ENCODE measurements around the gene PLXND1.
"Not testable (repeated sequence)": the region's sequence is repeated elsewhere in the genome, so short reads cannot be mapped to it uniquely, and the experiment has no call there.

Gene PLXND1

DNA sequence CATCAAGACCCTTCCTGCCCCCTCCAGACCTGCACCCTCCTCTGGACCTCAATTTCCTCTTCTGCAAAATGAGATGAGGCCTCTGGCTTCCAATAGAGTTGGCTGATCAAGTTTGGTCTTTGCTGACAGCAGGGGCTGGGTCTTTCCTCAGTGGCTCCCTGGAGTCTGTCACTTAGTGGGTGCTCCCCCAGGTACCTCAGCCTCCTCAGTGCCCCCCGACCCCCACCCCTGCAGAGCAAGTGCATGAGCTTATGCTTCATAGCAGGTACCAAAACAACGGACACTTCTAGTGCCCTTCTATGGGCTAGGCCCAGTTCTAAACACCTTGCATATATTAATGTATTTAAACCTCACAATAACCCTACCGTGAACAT is 6.9 kb upstream of the PLXND1 start:
- no peak for DNase-seq

DNA sequence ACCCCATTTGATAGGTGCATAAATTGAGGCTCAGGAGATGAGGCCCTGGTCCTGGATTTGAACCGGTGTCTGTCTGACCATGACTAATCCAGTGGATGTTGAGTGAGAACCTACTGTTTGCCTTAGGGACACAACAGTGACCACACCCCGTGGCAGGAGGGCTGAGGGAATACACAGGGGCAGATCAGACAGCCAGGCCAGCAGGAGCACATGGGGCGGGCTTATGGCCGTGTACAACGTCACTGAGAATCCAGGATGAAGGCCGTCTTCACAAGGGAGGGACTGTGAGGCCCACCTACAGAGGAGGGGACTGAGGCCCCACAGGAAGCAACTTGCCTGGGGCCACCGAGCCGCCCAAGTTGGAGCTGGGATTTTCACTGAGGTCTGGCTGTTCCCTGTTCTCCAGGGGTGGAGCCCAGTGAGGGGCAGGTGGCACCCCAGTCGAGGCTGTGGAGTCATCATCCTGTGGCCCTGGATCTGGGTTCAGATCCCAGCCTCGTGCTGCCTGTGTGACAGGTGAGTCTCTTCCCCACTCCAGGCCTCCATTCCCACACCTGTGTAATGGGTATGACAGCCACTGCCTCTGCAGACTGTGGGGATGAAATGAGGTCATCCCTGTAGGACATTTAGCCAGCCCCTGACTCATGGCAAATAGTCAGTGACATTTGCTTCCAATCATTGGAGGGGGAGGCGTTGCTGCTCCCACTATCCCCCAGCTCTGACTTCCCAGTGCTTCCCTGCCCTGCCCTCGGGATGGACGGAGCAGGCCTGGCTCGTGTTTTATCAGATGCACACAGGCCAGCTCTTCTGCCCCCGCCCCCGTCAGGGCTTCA is 6.3 kb upstream of the PLXND1 start:
- DNase-seq = no peak

DNA sequence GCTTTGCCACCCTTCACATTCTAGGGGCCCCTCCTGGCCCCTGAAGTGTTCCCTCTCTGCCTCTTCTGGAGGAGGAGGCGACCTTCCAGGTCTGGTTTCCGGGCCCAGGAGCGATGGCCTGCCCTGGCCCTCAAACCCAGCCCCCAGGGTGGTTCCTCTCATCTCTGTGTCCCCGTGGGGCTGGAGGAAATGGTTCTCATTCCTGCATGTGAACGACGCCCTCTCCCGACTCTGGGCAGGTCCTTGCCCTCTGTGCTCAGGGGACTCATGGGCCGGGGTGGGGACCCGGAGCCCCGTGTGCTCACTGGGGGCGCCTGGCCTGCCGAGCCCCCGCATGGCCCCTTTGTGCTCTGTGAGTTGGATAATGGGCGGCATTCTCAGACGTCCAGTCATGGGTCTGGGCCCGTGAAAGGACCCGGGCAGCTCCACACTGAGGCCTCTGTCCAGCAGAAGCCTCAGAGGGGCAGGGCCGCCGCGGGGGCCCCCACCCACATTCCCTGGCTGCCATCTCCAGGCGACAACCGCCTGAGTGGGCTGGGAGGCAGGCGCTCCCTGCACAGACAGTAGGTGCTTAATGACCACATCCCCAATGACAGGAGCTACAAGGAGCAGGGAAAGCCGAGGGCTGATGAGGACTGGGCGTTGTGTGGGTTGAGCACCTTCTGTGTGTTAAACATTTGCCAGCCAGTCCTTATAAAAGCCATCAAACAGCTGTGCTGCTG is 5.5 kb upstream of the PLXND1 start:
- no peak for DNase-seq

DNA sequence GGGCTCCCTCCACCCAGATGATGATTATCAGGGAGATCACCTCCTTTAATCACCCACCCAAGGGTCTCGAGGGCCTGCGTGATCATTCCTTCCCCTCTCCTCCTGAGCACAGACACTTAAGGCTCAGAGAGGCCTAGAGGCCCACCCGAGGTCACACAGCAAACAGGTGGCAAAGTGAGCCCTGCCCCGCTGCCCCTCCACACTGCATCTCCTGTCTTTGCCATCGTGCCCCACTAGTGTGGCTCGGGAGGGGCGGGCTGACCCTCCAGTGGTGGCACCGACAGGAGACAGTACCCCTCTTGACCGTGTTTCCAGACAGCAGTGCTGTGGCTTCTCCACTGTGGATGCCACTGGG is 4.9 kb upstream of the PLXND1 start:
- no peak for DNase-seq

DNA sequence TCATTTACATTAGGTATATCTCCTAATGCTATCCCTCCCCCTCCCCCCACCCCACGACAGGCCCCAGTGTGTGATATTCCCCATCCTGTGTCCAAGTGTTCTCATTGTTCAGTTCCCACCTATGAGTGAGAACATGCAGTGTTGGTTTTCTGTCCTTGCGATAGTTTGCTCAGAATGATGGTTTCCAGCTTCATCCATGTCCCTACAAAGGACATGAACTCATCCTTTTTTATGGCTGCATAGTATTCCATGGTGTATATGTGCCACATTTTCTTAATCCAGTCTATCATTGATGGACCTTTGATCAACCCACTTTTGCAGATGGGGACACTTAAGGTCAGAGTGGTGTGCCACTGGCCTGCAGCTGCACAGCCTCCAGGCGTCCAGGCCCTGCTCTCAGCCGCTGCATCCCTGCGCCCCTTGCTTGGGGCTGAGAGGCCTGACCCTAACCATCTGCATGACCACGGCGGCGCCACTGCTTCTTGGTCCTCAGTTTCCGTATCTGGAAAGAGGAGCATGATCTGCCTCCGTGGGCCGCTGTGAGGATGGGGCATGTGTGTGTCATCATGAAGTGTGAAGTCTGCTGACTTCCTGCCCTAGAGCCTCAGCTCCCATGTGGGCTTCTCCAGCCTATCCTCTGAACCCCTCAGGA is 4.4 kb upstream of the PLXND1 start:
- DNase-seq = not testable (repeated sequence)

DNA sequence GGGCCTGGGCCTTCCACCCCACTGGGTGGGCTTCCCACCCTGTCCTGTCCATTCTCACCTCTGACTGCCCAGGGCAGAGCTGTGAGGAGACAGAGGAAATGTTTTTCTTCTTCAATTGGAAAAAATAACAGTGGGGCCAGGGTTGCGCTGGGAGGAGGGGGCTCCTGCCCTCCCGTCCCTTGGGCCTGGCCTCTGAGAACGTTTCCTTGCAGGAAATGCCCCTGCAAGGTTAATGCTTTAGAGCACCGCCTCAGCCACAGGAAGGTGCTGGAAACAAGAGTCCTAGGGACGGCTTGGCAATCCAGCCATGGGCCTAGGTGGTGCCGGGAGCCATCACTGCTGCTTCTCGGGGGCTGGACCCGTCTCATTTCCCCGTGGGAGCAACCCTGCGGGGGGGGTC is 3.8 kb upstream of the PLXND1 start:
- no peak for DNase-seq

DNA sequence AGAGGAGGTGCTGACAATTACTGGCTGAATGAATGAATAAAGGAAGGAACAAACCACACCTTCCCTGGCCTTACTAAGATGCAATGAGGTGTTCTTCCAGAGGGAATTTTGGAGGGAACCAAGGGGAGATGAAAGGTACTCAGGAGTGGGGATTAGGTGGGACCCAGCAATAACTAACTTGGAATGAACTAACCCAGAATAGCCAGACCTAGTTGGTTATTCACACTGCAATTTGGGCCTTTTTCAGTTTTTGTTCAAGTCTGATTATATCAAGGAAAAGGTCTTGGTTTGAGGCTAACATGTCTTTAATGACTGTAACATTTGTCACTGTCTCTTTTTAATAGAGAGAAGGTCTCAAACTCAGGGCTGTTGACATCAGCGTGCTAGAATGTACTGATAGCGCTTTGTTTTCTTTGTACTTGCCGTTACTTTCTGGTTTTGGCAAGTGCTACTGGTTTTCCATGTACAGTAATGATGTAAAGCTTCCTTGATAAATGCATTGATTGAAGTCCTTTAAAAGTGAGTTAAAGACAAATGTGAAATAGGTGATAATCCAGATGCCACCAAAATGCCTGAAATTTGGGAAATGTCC is 3.2 kb upstream of the PLXND1 start:
- DNase-seq = no peak

DNA sequence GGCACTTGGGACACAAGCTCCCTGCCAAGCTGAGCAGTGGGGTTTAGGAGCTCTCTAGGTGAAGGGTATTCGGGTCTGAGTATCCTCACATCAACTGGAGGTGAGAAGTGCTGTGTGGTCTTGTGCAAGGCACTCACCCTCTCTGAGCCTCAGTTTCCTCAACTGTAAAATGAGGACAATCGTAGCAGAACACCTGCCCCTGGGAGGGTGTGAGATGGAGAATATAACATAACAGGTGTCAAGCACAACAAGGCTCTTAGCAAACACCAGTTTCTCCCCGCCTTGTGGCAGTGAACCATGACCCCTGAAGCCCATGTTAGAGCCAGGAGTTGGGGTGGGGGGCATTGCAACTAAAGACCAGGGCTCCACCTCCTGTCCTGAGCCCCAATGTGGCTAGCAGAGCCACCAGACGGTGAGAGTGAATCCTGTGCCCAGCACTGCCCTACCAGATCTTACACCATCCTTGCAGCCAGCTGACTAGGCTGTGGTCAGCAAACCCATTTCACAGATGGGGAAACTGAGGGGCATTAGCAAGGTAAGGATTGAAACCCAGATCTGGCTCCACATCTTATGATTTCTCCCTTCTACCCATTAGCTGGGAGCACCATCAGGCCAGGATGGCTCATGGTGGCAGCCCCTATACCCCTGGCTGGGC is 2.6 kb upstream of the PLXND1 start:
- DNase-seq = no peak

DNA sequence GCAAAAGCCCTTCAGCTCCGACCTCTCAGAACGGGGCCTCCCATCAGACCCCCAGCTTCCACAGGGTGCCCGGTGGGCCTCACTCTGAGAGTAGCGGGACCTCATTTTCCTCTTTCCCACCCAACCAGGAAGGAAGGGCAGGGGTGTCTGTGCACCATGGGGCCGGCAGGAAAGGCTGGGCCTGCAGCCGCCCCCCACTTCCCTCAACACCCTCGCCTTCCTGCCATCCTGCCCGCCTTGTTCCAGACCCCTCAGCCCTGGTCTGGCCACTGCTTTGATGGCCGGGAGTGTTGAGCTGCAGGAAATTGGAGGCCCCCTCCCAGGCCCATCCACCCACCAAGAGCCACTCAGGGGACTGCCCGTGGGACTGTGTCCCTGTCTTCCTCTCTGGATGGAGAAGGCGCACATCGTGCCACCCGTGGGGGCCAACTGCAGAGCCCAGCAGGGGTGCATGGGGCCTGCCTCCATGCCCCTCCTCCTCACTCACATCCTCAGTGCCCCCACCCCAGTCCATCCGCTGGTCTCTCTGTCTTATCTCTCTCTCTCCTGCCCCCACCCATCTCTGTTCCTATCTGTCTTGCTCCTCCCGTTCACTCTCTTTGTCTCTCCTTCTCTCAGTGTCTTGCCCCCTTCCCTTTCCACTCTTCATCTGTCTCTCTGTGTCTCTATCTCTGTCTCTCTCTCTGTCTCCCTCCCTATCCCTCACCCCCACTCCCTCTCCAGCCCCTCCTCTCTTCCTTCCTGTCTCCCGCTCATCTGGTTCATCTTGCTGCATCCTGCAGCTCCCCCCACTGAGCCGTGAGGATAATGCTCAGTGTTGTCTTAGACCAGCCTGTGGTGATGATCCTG is 1.8 kb upstream of the PLXND1 start:
- no peak for DNase-seq

DNA sequence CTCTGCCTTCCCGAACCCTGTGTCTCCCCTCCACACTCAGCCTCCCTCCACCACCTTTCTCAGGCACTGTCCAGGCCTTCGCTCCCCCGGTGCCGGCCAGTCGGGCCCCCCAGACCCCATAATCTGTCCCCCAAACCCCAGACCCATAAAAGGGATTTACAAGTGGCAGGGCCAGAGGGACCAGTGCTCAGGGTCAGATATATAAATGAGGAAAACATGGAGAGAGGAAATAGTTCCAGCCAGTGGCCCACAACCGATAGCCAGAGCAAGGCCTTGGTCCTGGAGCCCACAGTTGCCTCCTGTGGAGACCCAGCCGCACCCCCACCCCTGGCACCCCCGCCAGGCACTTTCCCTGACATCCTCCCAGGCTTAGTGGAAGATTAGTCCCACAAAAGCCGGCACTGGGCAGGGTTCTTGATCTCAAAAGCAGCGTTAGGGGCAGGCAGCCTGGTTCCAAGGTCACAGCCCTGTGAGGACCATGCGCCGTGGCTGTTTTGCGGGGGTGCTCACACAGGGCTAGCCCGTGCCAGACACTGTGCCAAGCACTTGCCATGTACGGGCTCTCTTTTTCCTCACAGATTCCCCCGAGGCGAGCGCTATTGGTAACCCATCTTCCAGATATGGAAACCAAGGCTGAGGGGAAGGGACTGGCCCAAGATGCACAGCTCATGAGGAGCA is 1.1 kb upstream of the PLXND1 start:
- no peak for DNase-seq

DNA sequence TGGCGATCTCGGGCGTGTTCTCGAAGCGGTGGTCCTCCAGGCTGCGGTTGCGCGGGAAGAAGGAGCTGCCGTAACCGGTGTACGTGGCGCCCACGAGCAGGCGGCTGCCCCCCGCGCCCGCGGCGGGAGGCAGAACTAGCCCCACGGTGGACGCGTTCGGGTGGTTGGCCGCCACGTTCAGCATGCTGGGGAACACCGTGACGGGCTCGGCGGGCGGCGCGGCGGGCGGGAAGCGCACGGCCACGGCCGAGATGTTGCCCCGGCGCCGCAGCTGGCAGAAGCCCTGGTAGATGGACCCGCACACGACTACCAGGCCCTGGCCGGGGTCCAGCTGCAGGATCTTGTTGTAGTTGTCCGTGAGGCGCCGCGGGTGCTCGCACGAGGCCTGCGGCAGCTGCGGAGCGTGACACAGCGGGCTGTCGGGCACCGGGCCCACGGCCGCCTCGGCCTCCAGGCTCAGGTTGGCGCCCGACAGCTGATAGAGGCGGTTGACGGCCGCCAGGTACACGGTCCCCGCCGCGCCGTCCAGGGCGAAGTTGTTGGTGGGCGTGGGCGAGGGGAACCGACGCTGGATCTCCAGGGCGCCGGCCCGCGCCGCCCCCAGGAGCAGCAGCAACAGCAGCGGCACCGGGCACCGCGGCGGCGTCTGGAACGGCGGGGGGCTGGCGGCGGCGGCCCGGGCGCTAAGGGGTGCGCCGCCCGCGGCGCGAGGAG is 397 bp downstream of the PLXND1 start:
- no peak for DNase-seq

DNA sequence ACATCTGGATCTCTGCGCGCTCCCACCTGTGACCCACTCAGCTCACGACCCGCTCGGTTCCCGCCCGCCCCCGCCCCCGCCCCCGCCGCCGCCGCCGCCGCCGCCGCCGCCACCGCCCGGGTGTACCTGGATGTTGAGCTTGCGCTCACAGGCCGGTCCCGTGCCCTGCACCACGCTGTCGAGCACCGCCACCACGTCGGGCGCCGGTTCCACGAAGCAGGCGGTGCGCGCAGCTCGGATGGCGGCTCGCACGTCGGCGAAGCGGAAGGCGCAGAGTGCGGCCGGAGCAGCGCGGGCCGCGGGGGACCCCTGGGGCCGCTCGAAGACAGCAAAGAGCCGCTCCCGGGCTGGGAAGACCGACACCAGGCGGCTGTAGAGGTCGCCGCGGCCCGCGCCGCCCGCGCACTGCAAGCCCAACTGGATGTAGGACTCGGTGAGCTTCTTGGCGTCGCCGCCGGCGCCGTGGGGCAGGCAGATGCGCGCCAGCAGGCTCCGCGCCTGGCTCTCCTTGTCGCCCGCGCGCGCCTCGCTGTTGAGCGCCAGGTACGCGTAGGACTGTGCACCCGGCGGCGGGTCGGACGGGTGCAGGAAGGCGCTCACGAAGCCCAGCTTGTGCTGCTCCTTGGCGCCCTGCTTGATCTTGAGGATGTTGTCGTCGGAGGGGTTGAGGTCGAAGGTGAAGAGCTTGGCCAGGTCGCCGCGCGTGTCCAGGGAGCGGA is 1.1 kb downstream of the PLXND1 start:
- no peak for DNase-seq

DNA sequence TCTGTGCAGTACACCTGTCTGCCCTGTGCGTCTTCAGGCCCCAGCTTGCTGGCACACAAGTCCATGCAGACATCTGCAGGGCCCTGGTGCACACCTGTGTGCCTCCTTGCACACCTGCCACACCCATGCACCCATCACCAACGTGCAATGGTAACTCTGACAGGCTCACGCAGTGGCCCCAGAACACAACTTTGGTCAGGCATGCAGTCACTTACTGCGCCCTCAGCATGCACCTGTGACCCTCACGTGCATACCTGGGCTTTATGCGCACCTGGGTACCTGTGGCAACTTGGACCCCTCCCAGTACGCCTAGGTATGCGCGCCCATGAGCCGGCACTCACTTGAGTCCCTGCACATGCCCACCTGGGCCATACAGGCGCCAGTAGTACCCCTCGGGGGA is 1.7 kb downstream of the PLXND1 start:
- DNase-seq = no peak

DNA sequence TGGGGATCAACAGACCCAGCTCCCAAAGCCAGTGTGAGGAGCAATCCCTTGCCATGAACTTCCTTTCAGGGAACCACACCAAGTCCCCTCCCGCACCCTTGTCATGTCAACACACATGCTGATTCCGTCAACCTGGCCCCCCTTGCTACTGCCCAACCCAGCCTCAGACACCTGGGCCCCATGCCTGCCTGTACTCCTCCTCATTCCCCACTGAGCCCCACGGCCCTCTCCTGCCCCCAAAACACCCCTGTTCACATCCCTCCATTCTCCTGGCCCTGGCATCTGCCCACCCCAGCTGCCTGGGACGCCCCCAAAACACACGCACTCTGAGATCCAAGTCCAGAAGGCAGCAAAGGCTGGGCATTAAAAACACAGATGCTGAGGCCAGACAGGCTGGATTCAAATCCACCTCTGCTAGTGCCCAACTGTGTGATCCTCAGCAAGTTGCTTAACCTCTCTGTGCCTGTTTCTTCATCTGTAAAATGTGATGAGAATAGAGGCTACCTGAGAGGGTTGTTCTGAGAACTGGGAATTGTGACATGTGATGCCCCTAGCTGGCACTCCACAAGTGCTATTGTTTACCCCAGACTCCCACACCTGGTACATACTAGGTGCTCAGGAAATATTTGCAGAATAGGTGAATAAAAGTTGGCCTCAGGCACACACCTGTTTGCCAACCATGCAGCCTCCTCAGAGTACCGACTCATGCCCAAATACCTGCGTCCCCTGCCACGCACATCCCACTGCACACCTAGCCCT is 2.3 kb downstream of the PLXND1 start:
- no peak for DNase-seq

DNA sequence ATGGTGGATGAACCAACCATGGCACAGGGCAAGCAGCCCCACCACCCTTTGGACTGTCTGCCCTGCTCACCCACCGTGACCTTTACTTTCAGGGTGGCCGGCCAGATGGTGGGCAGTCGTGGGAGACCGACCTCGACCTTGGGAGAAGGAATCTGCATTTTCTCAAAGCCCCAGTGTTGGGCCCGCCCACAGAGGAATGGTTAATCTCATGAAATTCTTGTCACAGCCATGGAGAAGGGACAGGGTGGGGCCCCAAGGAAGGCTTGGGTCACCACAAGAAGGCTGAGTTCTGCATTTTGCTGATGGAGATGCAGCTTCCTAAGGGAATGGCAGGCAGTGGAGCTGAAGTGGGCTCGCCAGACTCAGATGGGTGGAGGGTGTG is 2.9 kb downstream of the PLXND1 start:
- DNase-seq = no peak

DNA sequence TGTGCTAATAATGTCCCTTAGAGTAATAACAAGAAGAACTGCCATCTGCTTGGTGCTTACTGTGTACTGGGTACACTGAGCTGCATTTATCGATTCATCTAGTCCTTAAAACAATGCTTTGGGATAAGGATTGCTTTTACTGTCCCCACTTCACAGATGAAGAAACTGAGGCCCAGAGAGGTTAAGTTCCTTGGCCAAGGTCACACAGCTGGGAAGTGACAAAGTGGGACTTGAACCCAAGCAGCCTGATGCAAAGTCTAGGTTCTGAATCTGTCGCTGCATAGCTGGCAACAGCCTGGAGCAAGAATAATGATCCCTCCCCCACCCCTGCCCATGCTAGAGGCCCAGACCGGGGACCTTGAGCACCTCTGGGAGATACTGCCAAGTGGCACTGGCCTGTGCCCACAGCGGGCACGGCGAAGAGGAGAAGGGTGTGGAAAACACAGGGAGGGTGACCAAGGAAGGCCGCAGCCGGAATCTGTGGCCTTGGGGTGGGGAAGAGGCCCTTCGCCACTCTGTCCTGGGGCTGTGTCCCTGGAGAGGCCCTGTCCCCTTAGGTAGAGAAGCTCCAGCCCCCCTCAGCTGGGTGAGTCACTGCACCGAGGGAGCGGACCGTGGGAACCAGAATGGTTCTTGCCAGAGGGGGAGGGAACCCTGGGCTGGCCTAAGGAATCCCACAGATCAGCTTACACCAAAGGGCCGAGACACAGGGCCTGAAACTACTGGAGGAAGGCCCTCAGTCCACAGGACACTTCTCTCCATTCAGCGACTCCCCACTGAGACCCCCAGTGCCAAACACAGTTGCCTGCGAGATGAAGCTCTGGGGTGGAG is 3.5 kb downstream of the PLXND1 start:
- no peak for DNase-seq

DNA sequence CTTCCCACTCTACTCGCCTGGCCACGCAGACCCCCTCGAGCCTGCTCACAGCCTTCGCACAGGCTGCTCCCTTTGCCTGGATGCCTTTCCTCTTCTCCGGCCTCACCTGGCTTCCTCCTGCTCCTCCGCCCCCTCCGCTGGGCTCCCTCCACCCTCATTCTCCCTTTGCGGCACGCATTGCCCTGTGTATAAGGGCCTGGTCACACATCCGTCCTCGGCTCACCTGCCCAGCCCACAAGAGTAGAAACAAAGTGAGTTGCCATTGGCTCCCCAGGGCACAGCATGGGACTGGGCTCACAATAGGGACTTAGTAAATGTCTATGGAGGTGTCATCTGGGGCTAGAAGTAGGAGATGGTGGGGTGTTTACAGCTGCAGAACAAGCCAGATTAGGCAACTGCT is 4.2 kb downstream of the PLXND1 start:
- peak; percentile 22 for DNase-seq

DNA sequence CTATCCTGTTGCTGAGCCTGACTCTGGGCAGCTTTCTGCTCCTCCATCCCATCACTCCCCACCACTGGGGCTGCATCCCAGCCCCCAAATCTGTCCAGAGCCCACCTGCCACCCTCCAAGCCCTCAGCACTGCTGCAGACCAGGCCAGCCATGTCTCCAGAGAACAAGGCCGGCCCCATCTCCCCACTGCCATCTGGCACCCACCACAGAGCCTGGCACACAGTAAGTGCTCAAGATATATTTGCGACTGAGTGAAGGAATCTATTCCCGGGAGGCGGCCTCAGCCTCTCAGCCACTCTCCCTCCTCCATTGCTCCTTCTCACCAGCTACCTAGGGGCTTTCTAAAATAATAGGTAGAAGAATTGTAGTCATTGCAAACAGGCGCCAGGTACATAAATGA is 4.8 kb downstream of the PLXND1 start:
- DNase-seq = no peak

DNA sequence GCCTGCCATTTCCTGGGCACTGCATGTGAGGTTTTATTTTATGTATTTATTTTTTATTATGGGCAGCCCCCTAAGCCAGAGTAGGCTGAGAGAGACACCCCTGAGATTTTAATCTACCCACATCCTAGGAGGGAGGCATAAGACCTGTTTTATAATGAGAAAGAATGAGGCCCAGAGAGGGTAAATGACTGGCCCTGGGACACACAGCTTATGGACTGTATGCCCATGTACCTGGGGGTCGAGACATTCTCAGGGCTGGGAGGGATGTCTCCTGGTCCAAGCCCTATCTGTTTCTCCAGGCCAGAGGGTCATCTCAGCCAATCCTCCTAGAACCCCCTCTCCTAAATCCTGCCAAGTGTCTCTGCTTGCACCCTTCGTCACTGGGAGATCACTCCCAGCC is 6.1 kb downstream of the PLXND1 start:
- no peak for DNase-seq

Data from NCI-H2029 (cell line).